HepG2 (cell line): ENCODE measurements around the gene CYP2W1. TPM values are rescaled to one million over a fixed set of nuclear protein-coding genes. Genes with fewer than 3 reads are reported as not detected.

Source experiments
- ATAC-seq: fragments of 200-7000 bp; cut with Tn5 transposase; 3 replicates; pipeline ENCODE4 v1.9.1; 2020; ENCODE audit warnings: mild to moderate bottlenecking, moderate library complexity
- BruUV-seq: library from RNA; stranded (reverse); fragments of 400-500 nt; replicated peaks from 2 replicates; lab custom pipeline; 2021; lab: Mats Ljungman, UMichigan
- CTCF ChIA-PET: fragments of 300-600 bp; formaldehyde crosslinking; extraction: SDS; loops from one replicate; lab custom pipeline; 2021; ENCODE audit warnings: low total read pairs, inconsistent platforms, low intra/inter-chr PET ratio; lab: Yijun Ruan, JAX
- POLR2A ChIA-PET: fragments of 350-600 bp; sonication (Branson Sonifier 250); formaldehyde crosslinking; loops from one replicate; lab custom pipeline; 2020; ENCODE audit warnings: antibody characterized with exemption, inconsistent platforms; lab: Yijun Ruan, JAX
- DNase-seq: peaks from one replicate; pipeline ENCODE4 v3.0.0-alpha.2; 2015; ENCODE audit warnings: low spot score
- FAIRE-seq: peaks from 3 replicates; lab custom pipeline; 2011; peaks lifted over from hg19 to GRCh38; lab: Jason Lieb, UNC
- H2AFZ ChIP-seq: one replicate; pipeline ENCODE4 v1.6.1; 2011; ENCODE audit warnings: low read length, inconsistent platforms
- H3K27ac ChIP-seq: fragments of 300-600 bp; 3 replicates; pipeline ENCODE4 v1.8.0; 2011; ENCODE audit warnings: mixed run types, mild to moderate bottlenecking, mixed read lengths, low read length, inconsistent platforms; ENCODE audit not compliant: insufficient read depth; ENCODE audit errors: extremely low read length
- H3K27me3 ChIP-seq, 2 experiments: fragments of 200-600 bp in 1 of 2; 2 replicates in 1 of 2; 3 replicates in 1 of 2; pipeline versions ENCODE4 v1.6.0 to v1.8.0; 2011; ENCODE audit warnings: low read length in 2 of 2, mild to moderate bottlenecking in 2 of 2, moderate library complexity in 2 of 2, inconsistent platforms in 1 of 2; ENCODE audit not compliant: insufficient read depth in 2 of 2, control insufficient read depth in 1 of 2
- H3K36me3 ChIP-seq, 2 experiments: fragments of 200-600 bp in 1 of 2; replicated peaks in 1 of 2; 2 replicates in 1 of 2; 3 replicates in 1 of 2; pipeline versions ENCODE4 v1.5.1 to v1.8.0; 2011; ENCODE audit warnings: low read length in 2 of 2, inconsistent platforms in 1 of 2; ENCODE audit not compliant: insufficient read depth in 2 of 2, control insufficient read depth in 1 of 2
- H3K4me1 ChIP-seq: 2 replicates; pipeline ENCODE4 v1.5.1; 2012; ENCODE audit warnings: low read length, inconsistent platforms; ENCODE audit not compliant: insufficient read depth
- H3K4me2 ChIP-seq: 2 replicates; pipeline ENCODE4 v1.6.0; 2011; ENCODE audit warnings: low read depth, low read length, inconsistent platforms
- H3K4me3 ChIP-seq, 3 experiments: fragments of 200-600 bp in 1 of 3; sonication (generic), shearing (Covaris generic) in 1 of 3; replicated peaks in 1 of 3; 2 replicates each; pipeline ENCODE4 v1.5.1; 2011 to 2016; ENCODE audit warnings: low read length in 3 of 3, inconsistent platforms in 2 of 3, low read depth in 2 of 3, mild to moderate bottlenecking in 2 of 3, control low read depth in 1 of 3, mixed read lengths in 1 of 3; ENCODE audit not compliant: insufficient read depth in 1 of 3
- H3K79me2 ChIP-seq: one replicate; pipeline ENCODE4 v1.6.1; 2011; ENCODE audit warnings: low read length, inconsistent platforms; ENCODE audit not compliant: insufficient read depth
- H3K9ac ChIP-seq: 2 replicates; pipeline ENCODE4 v1.6.0; 2011; ENCODE audit warnings: mild to moderate bottlenecking, low read depth, low read length, inconsistent platforms; ENCODE audit not compliant: insufficient read depth
- H3K9me3 ChIP-seq: 2 replicates; pipeline ENCODE4 v1.5.1; 2012; ENCODE audit warnings: mild to moderate bottlenecking, low read length
- H4K20me1 ChIP-seq: 2 replicates; pipeline ENCODE4 v1.6.0; 2011; ENCODE audit warnings: inconsistent platforms, mild to moderate bottlenecking, low read length, moderate library complexity; ENCODE audit not compliant: insufficient read depth
- ATF1 ChIP-seq: IDR thresholded peaks from 2 replicates; pipeline ENCODE4 v1.6.1; 2016; ENCODE audit warnings: mild to moderate bottlenecking, control low read depth
- BCL6 ChIP-seq: IDR thresholded peaks from 2 replicates; pipeline ENCODE4 v1.6.1; 2016; ENCODE audit warnings: missing genetic modification reagents, missing compliant biosample characterization
- CAMTA2 ChIP-seq: sonication (generic); formaldehyde crosslinking; IDR thresholded peaks from 2 replicates; pipeline ENCODE4 v1.4.0; 2020; ENCODE audit warnings: mild to moderate bottlenecking, missing genetic modification reagents, borderline replicate concordance
- CC2D1A ChIP-seq: sonication (generic); formaldehyde crosslinking; IDR thresholded peaks from 2 replicates; pipeline ENCODE4 v1.8.1; 2023; ENCODE audit warnings: mild to moderate bottlenecking, missing genetic modification reagents
- IRX3 ChIP-seq: sonication (generic); formaldehyde crosslinking; IDR thresholded peaks from 2 replicates; pipeline ENCODE4 v1.8.1; 2023; ENCODE audit warnings: mild to moderate bottlenecking, low read depth, missing genetic modification reagents, borderline replicate concordance
- MYNN ChIP-seq: sonication (generic); formaldehyde crosslinking; IDR thresholded peaks from 2 replicates; pipeline ENCODE4 v1.4.0; 2020; ENCODE audit warnings: mild to moderate bottlenecking, low read depth, missing genetic modification reagents
- NCOA1 ChIP-seq: sonication (generic); formaldehyde crosslinking; IDR thresholded peaks from 2 replicates; pipeline ENCODE4 v1.9.0; 2021; ENCODE audit warnings: missing genetic modification reagents
- POGZ ChIP-seq: sonication (generic); formaldehyde crosslinking; IDR thresholded peaks from 2 replicates; pipeline ENCODE4 v1.4.0; 2020; ENCODE audit warnings: mild to moderate bottlenecking, missing genetic modification reagents
- PPARG ChIP-seq: conservative IDR thresholded peaks from 2 replicates; pipeline ENCODE4 v1.6.1; 2016; ENCODE audit warnings: missing biosample characterization, missing genetic modification reagents
- RARA ChIP-seq: IDR thresholded peaks from 2 replicates; pipeline ENCODE4 v1.6.1; 2016; ENCODE audit warnings: missing genetic modification reagents, missing compliant biosample characterization
- RXRB ChIP-seq: IDR thresholded peaks from 2 replicates; pipeline ENCODE4 v1.6.1; 2016; ENCODE audit warnings: borderline replicate concordance, missing genetic modification reagents, missing compliant biosample characterization
- SP1 ChIP-seq, 2 experiments: fragments of 450-650 bp in 1 of 2; sonication (generic) in 1 of 2; formaldehyde crosslinking in 1 of 2; IDR thresholded peaks; 2 replicates each; pipeline versions ENCODE4 v1.4.0 to v1.6.1; 2016 to 2020; ENCODE audit warnings: missing genetic modification reagents in 1 of 2
- SYNCRIP ChIP-seq: fragments of 200-400 bp; formaldehyde crosslinking; IDR thresholded peaks from 2 replicates; pipeline ENCODE4 v1.6.1; 2018; ENCODE audit warnings: mild to moderate bottlenecking, low read depth, low read length; ENCODE audit not compliant: insufficient read depth
- TGIF2 ChIP-seq: IDR thresholded peaks from 2 replicates; pipeline ENCODE4 v1.6.1; 2016; ENCODE audit warnings: control low read depth, missing compliant biosample characterization
- TMF1 ChIP-seq: sonication (generic); formaldehyde crosslinking; IDR thresholded peaks from 2 replicates; pipeline ENCODE4 v1.8.1; 2022; ENCODE audit warnings: low read depth, missing genetic modification reagents
- XBP1 ChIP-seq: sonication (generic); formaldehyde crosslinking; IDR thresholded peaks from 2 replicates; pipeline ENCODE4 v1.5.0; 2020; ENCODE audit warnings: missing genetic modification reagents
- ZNF121 ChIP-seq: sonication (generic); formaldehyde crosslinking; IDR thresholded peaks from 2 replicates; pipeline ENCODE4 v1.5.0; 2020; ENCODE audit warnings: mild to moderate bottlenecking, missing genetic modification reagents
- ZNF253 ChIP-seq: sonication (generic); formaldehyde crosslinking; IDR thresholded peaks from 2 replicates; pipeline ENCODE4 v1.8.0; 2022; ENCODE audit warnings: mild to moderate bottlenecking, missing genetic modification reagents, borderline replicate concordance
- ZNF34 ChIP-seq: sonication (generic); formaldehyde crosslinking; IDR thresholded peaks from 2 replicates; pipeline ENCODE4 v1.4.0; 2020; ENCODE audit warnings: mild to moderate bottlenecking, missing genetic modification reagents, borderline replicate concordance
- WGBS: methylation state at CpG from one replicate; pipeline ENCODE4 v1.1.6; 2017; ENCODE audit warnings: low lambda C conversion rate; 5-methylcytosine and 5-hydroxymethylcytosine counted together
- in situ Hi-C: cut with HindIII; loops from 2 replicates; pipeline ENCODE4 v1.10.0; 2017; ENCODE audit warnings: low pct_unique_long_range_greater_than_20kb; ENCODE audit not compliant: extremely low pct_ligation_motif_present
- intact Hi-C: fragments of 100-400 bp; cut with micrococcal nuclease; formaldehyde crosslinking; loops from one replicate; pipeline ENCODE4 v1.10.0; 2022; ENCODE audit not compliant: unreplicated experiment
- polyA plus RNA-seq, 8 experiments: library from polyadenylated mRNA; depleted of rRNA in 3 of 8; stranded (reverse) in 7 of 8; unstranded in 1 of 8; fragments of >200 nt; fragmentation: Illumina TruSeq in 4 of 8; extraction: Trizol in 4 of 8; gene quantifications; 2 replicates each; pipeline versions ENCODE4 v1.2.1 to v1.2.3, GENCODE V29; 2011 to 2016; ENCODE audit warnings: low read depth in 4 of 8, missing spikeins in 1 of 8, mixed read lengths in 1 of 8; ENCODE audit not compliant: insufficient read depth in 1 of 8
- total RNA-seq, 5 experiments: library from RNA; depleted of rRNA; stranded (reverse); fragments of >200 nt; fragmentation: Illumina TruSeq; extraction: Trizol; gene quantifications; 2 replicates each; pipeline ENCODE4 v1.2.3, GENCODE V29; 2016; ENCODE audit warnings: low read depth in 1 of 5
- TF ChIP-seq, protein P1 (sequence below): sonication (generic); formaldehyde crosslinking; IDR thresholded peaks from 2 replicates; pipeline ENCODE4 v1.9.0; 2022; ENCODE audit warnings: low read depth, missing genetic modification reagents
- TF ChIP-seq, protein P2 (sequence below): sonication (generic); formaldehyde crosslinking; IDR thresholded peaks from 2 replicates; pipeline ENCODE4 v1.4.0; 2020; ENCODE audit warnings: missing genetic modification reagents

The CYP2W1 gene
- total and polyA plus RNA-seq, 2 of the 13 experiments (the other 11 are each of a cell fraction or from before 2014, with no cell fraction given), result 19.5 to 31.7 TPM

DNA sequence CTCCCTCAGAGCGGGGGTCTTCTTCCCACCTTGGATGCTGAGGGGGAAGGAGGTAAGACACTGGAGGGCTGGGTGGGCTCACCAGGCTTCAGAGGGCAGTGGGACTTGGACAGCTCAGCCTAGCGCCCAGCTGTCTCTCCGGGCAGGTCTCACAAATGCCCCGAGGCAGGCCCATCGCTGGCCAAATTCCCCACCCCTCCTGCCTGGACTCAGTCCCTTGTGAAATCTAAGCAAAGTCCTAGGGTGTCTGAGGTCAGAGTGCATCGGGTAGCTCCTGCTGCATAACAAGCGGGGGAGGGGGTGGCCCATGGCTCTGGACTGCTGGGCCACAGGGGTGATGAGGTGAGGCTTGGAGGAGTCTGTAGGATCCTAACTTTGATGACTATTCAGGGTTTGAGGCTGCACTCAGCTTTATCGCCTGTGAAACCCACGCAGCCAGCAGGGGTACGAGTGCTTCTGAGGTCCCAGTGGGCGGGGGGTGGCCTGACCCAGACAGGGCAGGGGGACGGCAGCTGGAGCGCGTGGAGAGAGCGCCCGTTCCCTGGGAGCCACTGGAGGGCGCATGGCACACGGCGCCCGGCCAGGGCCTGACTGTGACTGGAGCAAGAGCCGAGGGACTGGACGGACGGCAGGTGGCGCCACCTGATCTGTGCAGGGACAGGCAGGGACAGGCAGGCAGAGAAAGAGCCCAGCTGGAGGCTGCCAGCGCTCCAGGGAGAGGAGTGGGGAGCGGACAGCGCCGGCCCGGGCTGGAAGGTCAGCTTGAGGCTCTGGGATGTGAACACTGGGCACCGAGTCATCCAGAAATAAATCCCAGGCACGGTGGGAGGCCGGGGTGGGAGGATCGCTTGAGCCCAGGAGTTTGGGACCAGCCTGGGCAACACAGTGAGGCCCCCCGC is 10.0 kb downstream of the CYP2W1 start:
- H2AFZ ChIP-seq, result no peak overlapping the region
- intact Hi-C loops, result loop anchor here (1.0 to 5.0 kb wide), 4 partner anchors 11 to 72 kb away; no protein-coding TSS in a partner anchor
- POLR2A ChIA-PET, result interaction anchor here (0.7 to 5.2 kb wide), 31 partner anchors 9 to 190 kb away, joined by 3 to 292 read pairs (median 5); partner anchors contain the start of genes ADAP1, COX19, CYP2W1 and GET4
- TF ChIP-seq SYNCRIP (no peak), TMF1 (CRISPR knock-in tag) (no peak), ATF1 (CRISPR knock-in tag) (no peak), PPARG (CRISPR knock-in tag) (peak; percentile 81), ZNF34 (0 out of 2 replicates have a peak, but pooled peaks have one; percentile 41), CC2D1A (no peak), IRX3 (no peak; the same call in 1 of the 2 replicates), POGZ (peak; percentile 39; the same call in 1 of the 2 replicates), XBP1 (CRISPR knock-in tag) (no peak), RARA (CRISPR knock-in tag) (peak; percentile 41; the same call in 1 of the 2 replicates), MYNN (CRISPR knock-in tag) (no peak), RXRB (CRISPR knock-in tag) (peak; percentile 81), CAMTA2 (CRISPR knock-in tag) (no peak), ZNF253 (peak; percentile 68; the same call in 1 of the 2 replicates), TGIF2 (CRISPR knock-in tag) (peak; percentile 55; the same call in 1 of the 2 replicates), NCOA1 (CRISPR knock-in tag) (no peak), SP1 (IDR thresholded peaks at IDR 0.05) (no peak), SP1 (CRISPR knock-in tag; IDR thresholded peaks at IDR 0.05) (peak; percentile 68), BCL6 (CRISPR knock-in tag) (peak; percentile 44), ZNF121 (CRISPR knock-in tag) (peak; percentile 79; the same call in 1 of the 2 replicates)
- TF ChIP-seq, protein P1, sequence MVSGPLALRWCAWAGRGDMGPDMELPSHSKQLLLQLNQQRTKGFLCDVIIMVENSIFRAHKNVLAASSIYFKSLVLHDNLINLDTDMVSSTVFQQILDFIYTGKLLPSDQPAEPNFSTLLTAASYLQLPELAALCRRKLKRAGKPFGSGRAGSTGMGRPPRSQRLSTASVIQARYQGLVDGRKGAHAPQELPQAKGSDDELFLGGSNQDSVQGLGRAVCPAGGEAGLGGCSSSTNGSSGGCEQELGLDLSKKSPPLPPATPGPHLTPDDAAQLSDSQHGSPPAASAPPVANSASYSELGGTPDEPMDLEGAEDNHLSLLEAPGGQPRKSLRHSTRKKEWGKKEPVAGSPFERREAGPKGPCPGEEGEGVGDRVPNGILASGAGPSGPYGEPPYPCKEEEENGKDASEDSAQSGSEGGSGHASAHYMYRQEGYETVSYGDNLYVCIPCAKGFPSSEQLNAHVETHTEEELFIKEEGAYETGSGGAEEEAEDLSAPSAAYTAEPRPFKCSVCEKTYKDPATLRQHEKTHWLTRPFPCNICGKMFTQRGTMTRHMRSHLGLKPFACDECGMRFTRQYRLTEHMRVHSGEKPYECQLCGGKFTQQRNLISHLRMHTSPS (CRISPR knock-in tag), result peak; percentile 55
- TF ChIP-seq, protein P2, sequence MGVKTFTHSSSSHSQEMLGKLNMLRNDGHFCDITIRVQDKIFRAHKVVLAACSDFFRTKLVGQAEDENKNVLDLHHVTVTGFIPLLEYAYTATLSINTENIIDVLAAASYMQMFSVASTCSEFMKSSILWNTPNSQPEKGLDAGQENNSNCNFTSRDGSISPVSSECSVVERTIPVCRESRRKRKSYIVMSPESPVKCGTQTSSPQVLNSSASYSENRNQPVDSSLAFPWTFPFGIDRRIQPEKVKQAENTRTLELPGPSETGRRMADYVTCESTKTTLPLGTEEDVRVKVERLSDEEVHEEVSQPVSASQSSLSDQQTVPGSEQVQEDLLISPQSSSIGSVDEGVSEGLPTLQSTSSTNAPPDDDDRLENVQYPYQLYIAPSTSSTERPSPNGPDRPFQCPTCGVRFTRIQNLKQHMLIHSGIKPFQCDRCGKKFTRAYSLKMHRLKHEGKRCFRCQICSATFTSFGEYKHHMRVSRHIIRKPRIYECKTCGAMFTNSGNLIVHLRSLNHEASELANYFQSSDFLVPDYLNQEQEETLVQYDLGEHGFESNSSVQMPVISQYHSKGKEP (CRISPR knock-in tag), result 0 out of 2 replicates have a peak, but pooled peaks have one; percentile 31

More for the DNA sequence above, 10.0 kb downstream of the CYP2W1 start:
- H4K20me1 ChIP-seq, result no peaks in the 10 kb centered on the region
- in situ Hi-C loops, result loop anchor here (5.0 kb wide), 1 partner anchor 74 kb away; no protein-coding TSS in a partner anchor
- peak overlapping the region; percentile 54 to 74 (median 61); a peak in 5 of 6 replicates for H3K4me3 ChIP-seq
- H3K79me2 ChIP-seq, result no peaks in the 10 kb centered on the region
- H3K9me3 ChIP-seq, result no peaks in the 10 kb centered on the region
- peaks cover 0 to 3% of the 10 kb centered on the region in 2 experiments; a peak in 1 of 5 replicates for H3K36me3 ChIP-seq
- no TSS peak for BruUV-seq
- 7% methylated on average over 22 of the region's 34 CpGs for WGBS
- peak overlapping the region; percentile 91 for H3K27ac ChIP-seq
- H3K9ac ChIP-seq, result peak overlapping the region; percentile 71
- H3K4me2 ChIP-seq, result peak overlapping the region; percentile 82
- FAIRE-seq, result peak; percentile 79
- H3K4me1 ChIP-seq, result peaks cover 35% of the 10 kb centered on the region
- ATAC-seq, result peak; percentile 82
- CTCF ChIA-PET, result interaction anchor here (0.6 to 4.4 kb wide), 15 partner anchors 15 to 190 kb away, joined by 3 to 65 read pairs (median 5); partner anchors contain the start of genes COX19 and GPER1
- peak; percentile 93 for DNase-seq
- H3K27me3 ChIP-seq, result no peaks in the 10 kb centered on the region
